Myocyte (in vitro differentiated cells): ENCODE data around the gene CCNL1. TPM values are rescaled to one million over a fixed set of nuclear protein-coding genes. Genes with fewer than 3 reads are reported as not detected.
A peak's percentile ranks its signal among the peaks of the same experiment; 100 is the strongest.

Source experiments
- DNase-seq: peaks from one replicate; pipeline ENCODE4 v3.0.0-alpha.2; 2012; ENCODE audit warnings: low read depth
- total RNA-seq: library from RNA; depleted of rRNA; stranded (reverse); fragments of >200 nt; gene quantifications from 2 replicates; pipeline ENCODE4 v1.2.3, GENCODE V29; 2014

The CCNL1 gene
- total RNA-seq, 1 donor from 2014 or later, result 94.2 TPM

DNA sequence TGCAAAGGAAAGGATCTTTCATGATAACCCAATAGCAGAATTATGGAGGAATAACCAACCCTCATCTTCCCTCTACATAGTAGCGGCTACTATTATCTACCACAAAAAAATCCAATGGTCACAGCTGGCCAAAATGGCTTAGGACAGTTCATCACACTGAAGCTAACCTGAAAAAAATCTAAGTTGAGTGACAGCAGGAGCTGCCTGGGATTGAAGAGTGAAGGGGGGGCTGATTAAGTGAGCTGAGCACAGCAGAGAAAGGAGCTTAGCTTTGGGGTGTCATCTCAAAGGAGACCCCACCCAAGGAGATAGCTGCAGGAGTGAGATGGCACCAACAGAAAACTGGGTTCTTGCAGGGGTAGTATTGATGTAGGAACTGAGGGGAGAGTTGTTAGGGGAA lies 33.6 kb downstream of the CCNL1 start:
- DNase-seq, result no peak

DNA sequence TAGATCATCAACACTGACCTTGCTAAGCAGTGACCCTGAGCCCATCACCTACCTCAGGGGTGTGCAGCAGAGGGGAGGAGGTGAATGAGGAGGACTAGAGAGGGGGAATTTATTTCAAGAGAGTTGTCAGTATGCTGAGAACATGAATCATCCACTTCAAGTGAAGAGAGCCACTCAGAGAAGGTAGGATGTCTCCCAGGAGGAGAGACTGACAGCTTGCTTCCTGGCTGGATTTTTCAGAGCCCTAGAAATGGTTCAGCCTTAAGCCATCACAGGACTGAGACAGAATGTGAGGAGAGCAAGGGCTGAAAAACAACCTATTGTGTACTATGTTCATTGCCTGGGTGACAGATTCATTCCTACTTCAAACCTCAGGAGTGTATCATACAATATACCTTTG lies 34.8 kb downstream of the CCNL1 start:
- no peak for DNase-seq

DNA sequence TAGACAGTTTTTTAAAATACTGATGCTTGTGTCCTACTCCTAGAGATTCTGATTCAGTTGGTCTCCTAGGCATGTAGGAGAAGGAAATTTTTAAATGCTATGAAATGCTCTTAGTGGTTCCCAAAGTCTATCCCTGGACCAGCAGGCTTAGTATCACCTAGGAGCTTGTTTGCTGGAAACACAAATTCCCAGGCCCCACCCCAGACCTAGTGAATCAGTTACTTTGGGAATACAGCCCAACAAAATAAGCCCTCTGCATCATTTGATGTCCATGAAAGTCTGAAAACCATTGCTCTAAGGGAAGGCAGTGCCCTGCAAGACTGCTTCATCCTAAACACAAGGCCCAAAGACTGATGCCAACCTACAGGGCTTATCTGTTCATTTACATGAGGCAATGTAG lies 36.3 kb downstream of the CCNL1 start:
- DNase-seq, result no peak

DNA sequence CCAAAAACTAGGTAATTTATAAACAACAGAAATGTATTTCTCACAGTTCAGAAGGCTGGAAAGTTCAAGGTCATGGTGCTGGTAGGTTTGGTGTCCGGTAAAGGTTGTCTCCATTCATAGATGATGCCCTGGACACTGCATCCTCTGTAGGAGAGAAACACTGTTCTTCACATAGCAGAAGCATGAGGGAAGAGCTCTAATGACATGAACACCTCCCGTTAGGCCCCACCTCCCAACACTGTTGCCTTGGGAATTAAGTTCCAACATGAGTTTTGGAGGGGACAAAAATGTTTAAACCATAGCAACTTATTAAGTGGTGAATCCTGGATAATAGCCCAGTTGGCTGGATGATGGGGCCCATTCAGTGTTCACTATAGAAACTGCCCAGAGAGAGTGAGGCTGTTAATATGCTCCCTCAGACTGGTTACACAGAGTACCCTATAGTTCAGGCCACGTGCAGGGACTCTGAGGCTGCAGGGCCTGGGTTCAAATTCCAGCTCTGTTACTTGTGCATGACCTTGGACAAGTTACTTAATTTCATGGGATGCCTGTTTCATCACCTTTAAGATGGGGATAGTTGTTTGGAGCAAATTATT lies 37.0 kb downstream of the CCNL1 start:
- DNase-seq, result no peak

GRCh38 chr3:157122116-157122515 lies 37.8 kb downstream of the CCNL1 start:
- DNase-seq, result peak; percentile 77

GRCh38 chr3:157121522-157121921 lies 38.4 kb downstream of the CCNL1 start:
- no peak for DNase-seq

DNA sequence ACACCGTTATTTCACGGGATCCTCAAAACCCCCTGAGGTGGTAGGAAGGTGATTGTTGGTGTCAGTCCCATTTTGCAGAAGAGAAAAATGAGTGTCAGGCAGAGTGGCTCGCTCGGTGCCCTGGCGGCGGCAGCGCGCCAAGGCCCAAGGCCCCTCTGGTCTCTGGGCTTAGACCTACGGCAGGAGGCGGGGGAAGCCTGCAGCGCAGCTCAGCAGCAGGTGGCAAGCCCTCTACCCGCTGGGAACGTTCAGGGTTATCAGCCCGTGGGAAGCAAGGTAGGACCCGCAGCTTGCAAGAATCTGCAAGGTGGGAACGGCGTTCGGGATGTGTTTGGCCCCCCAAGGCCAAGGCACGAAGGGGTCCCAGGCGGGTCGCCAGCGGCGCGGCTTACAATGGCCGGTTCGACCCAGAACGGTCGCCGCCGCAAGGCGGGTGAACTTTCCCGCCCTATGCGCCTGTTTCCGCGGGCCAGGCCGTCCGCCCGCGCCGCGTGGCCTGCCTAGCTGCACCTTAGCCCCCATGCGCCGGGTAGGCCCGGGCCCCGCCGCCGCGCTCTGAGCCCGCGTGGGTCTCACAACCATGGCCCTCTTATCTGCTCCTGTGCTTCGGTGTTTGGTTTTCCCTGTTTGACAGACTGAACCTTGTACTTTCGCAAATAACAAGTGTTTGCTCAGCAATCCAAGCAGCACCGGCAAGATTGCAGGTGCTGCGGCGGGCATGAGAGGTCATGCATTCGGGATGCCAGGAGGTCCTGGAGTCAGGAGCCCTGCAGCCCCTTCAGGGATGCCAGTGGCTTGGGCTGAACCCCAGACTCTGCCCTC lies 39.7 kb downstream of the CCNL1 start:
- DNase-seq, result no peak

DNA sequence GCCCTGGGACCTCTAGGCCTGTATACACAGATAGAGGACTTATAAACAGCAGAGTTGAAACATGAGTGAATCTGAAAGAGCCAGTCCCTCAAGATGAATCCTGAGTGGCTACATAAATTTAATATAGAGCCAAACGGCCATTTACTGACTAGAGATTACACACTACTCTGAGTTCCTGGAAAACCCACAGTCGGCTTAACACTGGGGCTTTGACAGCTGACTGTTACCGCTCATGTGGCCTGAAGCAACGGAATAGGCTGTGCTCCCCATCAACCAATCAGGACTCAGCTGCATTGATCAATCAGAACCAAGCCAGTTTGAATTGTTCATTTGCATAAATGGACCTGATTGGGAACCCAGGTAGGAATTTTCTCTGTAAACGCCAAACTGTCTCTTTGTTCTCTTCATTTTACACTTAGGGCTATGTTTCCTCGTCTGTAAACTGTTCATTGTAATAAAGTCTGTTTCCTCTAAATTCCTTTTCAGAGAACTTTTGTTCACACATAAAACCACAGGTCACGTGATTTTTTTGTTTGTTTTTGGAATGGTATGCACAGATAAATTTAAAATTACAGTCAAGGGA lies 40.5 kb downstream of the CCNL1 start:
- peak; percentile 43 for DNase-seq

DNA sequence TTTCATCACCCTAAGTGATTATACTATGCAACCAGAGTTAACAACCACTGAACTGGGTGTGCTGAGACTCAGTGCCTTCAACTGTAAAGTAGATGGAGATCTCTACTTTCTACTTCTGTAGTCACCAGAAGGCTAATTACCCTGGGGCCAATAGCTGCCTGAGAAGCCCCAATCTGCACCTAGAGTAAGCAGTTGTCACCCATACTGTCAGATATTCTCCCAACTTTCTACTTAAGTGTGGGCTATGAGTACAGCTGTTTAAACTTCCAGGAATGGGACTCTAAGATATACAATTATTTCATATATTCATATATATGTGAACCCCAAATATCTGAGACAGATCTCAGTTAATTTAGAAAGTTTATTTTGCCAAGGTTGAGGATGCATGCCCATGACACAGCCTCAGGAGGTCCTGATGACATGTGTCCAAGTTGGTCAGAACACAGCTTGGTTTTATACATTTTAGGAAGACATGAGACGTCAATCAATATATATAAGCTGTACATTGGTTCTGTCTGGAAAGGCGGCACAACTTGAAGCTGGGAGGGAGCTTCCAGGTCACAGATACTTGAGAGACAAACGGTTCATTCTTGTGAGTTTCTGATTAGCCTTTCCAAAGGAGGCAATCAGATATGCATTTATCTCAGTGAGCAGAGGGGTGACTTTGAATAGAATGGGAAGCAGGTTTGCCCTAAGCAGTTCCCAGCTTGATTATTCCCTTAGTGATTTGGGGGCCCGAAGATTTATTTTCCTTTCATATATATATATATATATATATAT lies 41.9 kb downstream of the CCNL1 start:
- DNase-seq, result no peak

DNA sequence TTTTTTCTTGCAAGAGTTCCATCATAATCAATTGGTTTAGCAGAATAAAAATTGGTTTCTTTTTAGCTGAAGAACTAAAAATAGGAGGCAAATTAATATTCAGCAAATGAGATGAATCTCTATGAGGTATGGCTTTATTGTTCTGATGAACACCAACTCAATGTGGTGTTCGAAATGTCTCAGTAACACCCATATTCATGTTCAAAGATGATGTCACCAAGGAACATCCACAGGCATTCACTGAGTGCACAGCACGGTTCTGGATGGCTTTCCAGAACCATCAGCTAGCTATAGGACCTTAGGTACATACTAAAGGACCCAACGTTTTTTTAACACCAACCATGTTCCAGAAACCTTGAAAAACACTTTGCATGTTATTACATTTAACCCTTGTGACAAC lies 42.7 kb downstream of the CCNL1 start:
- no peak for DNase-seq

DNA sequence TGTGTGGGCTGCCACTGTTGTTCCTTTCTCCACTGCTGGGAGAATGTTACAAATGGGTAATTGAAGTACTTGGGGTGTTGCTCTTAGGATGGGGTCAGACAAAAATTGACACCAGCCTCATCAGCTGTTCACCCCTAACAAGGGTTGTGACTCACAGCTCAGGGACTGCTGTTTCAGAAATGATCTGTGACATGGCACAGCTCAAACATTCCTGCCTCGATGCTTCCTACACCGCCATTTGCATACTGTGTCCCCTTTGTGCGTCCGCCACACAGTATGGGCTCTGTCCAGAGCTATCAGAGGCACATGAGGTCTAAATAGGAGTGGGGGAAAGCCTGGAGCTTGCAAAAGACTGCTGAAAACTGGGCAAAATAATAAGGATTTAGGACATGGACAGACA lies 43.9 kb downstream of the CCNL1 start:
- peak; percentile 80 for DNase-seq

DNA sequence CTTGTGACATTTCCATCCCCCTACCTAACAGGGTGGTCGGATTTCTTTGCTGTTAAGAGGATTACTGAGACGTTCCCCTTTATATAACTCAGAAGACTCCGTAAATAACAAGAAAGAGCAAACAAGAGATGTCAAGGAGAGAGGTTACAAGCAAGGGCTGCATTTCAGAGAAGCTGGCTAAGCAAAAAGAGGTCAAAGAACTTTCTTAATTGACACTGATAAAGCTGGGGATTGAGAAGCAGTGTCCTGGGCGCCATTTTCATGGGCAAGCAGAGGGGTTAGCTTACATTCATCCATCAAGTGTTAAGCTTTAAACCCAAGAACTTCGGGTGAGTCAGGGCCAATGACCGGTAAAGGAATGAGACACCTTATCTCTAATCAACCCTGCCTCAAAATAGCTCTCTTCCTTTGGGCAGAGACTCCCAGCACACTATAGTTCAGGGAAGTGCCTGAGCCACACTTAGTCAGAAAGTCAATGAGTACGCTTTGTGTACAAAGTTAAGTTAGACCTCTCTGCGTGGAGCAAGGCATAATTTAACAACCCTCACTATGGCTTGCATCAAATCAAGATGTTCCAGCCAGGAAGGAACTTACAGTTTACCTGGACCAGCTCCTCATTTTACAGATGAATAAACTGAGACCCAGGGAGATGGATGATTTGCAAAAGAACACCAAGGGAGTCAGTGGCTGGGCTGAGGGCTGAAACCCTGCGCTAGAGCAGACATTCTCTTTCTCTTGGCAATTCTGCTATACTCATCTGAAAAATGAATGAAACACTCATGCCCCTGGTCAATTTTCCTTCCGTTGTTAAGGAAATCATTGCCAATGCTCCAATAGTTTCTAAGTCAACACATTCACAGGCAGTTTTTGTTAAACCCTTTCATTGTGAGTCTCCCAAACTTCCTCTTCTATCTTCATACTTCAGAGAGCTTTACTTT lies 44.6 kb downstream of the CCNL1 start:
- peak; percentile 45 for DNase-seq

- no peak for DNase-seq
Measured at GRCh38 chr3:157113832-157114505, 46.0 kb downstream of the CCNL1 start.

DNA sequence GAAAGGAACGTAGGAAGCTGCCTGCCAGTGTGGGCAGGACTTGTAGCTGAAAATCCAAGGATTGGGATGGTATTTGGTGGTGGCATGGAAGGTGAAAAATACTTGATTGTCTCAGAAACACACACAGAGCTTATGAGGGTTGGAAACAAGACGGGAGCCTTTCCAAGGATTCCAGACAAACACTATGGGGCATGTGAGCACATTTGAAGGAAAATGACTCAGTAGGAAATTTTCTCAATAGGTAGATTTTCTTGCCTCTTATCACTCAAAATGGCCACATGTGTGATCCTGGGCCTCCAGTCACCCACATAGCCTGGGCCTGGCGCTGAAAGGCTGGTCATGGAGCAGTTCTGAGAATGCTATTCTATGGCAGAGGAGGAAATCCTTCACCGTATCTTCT lies 47.4 kb downstream of the CCNL1 start:
- DNase-seq, result no peak

DNA sequence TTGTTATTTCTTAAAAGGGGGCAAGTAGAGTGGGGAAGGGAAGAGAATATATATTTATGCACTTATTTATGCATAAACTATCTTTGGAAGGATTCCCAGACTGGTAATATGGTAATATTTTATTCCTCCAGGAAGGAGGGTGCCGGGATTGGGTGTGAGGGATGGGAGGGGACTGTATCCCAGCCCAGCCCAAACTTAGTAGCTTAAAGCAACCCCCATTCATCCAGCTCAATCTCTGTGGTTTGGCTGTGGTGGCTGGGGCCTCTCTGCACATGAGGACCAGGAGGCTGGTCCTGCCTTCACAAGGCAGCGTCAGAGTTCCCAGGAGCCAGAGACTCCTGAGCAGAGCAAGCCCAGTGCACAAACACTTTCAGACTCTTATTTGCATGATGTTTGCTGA lies 48.4 kb downstream of the CCNL1 start:
- DNase-seq, result peak; percentile 62

DNA sequence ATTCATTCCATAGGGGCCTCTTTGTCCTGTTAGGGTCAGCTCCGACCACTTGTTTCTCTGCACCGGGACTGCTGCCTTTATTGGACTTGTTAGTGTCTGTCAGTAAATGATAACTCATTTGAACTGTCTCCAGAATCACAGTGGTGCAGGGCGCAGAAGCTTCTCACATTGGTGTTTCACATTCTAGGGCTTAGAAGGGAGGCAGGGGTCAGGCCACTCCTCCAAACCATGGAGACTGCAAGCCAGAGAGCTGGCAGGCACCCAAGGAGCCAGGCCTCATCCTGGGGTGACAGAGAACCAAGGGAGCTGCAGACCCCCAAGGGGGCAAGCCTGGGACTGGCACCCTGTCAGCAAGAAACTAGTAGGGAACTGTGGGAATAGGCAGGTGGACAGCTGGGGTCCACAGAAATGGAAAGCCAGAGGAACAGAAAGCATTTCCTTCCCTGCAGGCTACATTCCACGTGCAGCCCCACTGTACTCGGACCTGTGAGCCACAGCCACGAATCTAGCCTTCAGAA lies 49.1 kb downstream of the CCNL1 start:
- peak; percentile 35 for DNase-seq

GRCh38 chr3:157109267-157110141 lies 50.4 kb downstream of the CCNL1 start:
- DNase-seq, result no peak

GRCh38 chr3:157107644-157108133 lies 52.3 kb downstream of the CCNL1 start:
- DNase-seq, result no peak

GRCh38 chr3:157107037-157107436 lies 52.9 kb downstream of the CCNL1 start:
- DNase-seq, result no peak
